Thyroid gland (tissue), 4 donors: Measurements from ENCODE around the gene RFTN1.

Source experiments
- POLR2A ChIP-seq, 2 donors: fragments of 450-650 bp; IDR thresholded peaks; one replicate each; pipeline ENCODE4 v1.6.1; 2017; ENCODE audit warnings: antibody characterized with exemption in 2 of 2, mild to moderate bottlenecking in 2 of 2, moderate library complexity in 1 of 2
- TF ChIP-seq, protein P1 (sequence below), 6 experiments: fragments of 200-600 bp in 3 of 6; fragments of 450-650 bp in 3 of 6; sonication (generic) in 3 of 6; IDR thresholded peaks; one replicate each; pipeline ENCODE4 v1.5.1; 2016 to 2019; ENCODE audit warnings: antibody characterized with exemption in 6 of 6, mild to moderate bottlenecking in 2 of 6, inconsistent platforms in 1 of 6, moderate library complexity in 1 of 6

- TF ChIP-seq POLR2A (IDR thresholded peaks at IDR 0.05), result no peak
- TF ChIP-seq, protein P1, sequence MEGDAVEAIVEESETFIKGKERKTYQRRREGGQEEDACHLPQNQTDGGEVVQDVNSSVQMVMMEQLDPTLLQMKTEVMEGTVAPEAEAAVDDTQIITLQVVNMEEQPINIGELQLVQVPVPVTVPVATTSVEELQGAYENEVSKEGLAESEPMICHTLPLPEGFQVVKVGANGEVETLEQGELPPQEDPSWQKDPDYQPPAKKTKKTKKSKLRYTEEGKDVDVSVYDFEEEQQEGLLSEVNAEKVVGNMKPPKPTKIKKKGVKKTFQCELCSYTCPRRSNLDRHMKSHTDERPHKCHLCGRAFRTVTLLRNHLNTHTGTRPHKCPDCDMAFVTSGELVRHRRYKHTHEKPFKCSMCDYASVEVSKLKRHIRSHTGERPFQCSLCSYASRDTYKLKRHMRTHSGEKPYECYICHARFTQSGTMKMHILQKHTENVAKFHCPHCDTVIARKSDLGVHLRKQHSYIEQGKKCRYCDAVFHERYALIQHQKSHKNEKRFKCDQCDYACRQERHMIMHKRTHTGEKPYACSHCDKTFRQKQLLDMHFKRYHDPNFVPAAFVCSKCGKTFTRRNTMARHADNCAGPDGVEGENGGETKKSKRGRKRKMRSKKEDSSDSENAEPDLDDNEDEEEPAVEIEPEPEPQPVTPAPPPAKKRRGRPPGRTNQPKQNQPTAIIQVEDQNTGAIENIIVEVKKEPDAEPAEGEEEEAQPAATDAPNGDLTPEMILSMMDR (IDR thresholded peaks at IDR 0.05), result no peak
Observed at GRCh38 chr3:16286751-16287543, 226.6 kb downstream of the RFTN1 start.
